Measurements from ENCODE around the gene PCDHGB4.
"Not testable (repeated sequence)": the region's sequence is repeated elsewhere in the genome, so short reads cannot be mapped to it uniquely, and the experiment has no call there.

PCDHGB4 gene

DNA sequence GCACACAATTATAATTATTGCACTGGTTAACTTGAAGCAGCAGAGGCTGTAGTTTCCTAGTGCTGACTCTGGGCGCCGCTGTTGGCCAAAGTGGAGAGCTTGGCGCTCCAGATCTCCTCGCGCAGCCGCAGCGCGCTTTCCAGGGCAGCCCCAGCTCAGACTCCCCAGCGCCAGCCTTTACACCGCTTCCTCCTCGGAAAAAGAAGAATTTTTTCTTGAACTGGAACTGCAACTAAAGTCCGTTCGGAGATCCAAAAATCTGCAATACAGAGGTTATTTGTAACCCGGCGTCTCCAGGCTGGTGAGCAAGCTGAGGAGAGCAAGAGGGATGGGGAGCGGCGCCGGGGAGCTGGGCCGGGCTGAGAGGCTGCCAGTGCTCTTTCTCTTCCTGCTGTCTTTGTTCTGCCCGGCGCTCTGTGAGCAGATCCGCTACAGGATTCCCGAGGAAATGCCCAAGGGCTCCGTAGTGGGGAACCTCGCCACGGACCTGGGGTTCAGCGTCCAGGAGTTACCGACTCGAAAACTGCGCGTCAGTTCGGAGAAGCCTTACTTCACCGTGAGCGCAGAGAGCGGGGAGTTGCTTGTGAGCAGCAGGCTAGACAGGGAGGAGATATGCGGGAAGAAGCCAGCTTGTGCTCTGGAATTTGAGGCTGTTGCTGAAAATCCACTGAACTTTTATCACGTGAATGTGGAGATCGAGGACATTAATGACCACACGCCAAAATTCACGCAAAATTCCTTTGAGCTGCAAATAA lies at the start of gene PCDHGB4:
PCDHGB4 (plus strand) TSS at position 142 of the 755 bp plus-strand sequence; CDS start at position 329, 187 bp downstream.
- not testable (repeated sequence) for TF ChIP-seq GATA2, GATA3 (IDR thresholded peaks at IDR 0.05; ENCODE audit: low read depth, low read length)

DNA sequence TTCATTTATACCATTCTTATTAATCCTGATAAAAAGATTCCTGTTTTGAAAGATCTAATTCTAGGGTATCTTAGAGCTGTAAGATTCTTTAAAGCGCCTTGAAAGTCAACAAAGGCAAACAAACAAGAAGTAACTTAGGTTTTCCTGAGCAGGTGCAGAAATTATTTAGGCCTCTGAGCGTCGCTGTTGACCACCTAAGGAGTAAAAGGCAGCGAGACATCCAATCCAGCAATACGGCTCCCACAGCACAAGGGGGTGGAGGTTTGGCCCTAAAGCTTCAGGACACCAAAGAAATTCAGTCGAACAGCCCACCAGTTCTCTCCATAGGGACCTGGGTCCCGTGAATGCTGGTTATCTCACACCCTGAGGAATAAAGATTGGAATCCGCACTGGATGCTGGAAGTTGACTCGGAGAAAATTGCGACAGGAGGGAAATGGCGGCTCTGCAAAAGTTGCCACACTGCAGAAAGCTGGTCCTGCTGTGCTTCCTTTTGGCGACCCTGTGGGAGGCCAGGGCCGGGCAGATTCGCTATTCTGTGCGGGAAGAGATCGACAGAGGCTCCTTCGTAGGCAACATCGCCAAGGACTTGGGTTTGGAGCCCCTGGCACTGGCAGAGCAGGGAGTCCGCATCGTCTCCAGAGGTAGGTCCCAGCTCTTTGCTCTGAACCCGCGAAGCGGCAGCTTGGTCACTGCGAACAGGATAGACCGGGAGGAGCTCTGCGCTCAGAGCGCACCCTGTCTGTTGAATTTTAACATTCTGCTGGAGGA lies 48.8 kb upstream of the PCDHGB4 start, which contains the start of gene PCDHGA2:
PCDHGA2 (plus strand) TSS at position 223 of the 769 bp plus-strand sequence.
- TF ChIP-seq GATA2 (IDR thresholded peaks at IDR 0.05; ENCODE audit: low read depth, low read length) (no peak), GATA3 (IDR thresholded peaks at IDR 0.05; ENCODE audit: low read depth, low read length) (no peak)

DNA sequence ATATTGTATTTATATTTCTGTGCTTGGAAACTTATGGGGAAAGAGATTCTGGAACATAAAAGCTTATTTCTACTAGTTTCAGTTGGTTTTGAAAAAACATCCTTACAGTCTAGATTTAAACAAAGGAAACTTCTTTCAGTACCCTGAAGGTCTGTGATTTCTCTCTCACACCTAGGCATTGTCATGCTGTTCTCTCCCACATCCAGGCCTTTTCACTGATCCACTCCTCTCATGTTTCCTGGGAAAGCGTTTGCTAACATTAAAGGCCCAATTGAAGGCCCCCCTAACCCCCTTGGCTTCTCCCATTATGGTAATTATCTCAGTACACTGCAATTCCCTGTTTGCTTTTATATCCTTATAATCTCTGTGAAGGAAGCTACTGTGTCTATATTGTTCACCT lies 44.7 kb upstream of the PCDHGB4 start:
- TF ChIP-seq GATA2 (IDR thresholded peaks at IDR 0.05; ENCODE audit: low read depth, low read length) (no peak), GATA3 (IDR thresholded peaks at IDR 0.05; ENCODE audit: low read depth, low read length) (no peak)

DNA sequence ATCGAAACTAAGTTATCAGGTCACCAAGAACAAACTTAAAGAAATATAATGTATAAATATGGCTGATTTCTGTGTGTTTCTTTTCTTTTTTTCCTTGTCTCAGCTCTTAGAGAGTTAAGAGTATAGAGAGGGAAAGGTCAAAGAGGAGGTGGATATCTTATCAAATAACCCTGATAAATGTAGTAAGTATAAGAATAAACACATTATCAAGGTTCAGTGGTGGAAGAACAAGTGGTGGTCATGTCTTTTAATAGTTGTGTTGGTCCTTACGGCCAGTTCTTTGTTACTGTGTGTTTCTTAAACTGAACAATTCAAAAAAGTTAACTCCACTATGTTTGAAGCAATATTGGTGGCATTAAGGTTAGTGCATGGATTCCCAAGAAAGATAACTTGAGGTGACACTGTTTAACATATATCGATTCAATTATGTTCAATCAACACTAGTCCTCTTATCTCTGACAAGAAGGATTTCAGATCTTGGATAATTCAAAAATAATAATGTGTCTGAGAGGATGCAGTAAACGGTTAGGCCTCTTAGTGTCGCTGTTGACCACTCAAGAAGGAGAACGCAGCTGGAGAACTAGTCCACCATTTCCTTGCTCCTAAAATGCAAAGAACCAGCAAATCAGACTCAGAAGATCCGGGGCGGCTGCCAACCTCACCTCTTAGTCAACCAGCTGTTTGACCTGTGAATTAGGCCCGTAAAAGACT lies 44.1 kb upstream of the PCDHGB4 start, which contains the start of gene PCDHGA3:
PCDHGA3 (plus strand) TSS at position 588 of the 711 bp plus-strand sequence. CDS start 205 bp downstream, outside the sequence.
- TF ChIP-seq GATA2 (IDR thresholded peaks at IDR 0.05; ENCODE audit: low read depth, low read length) (no peak), GATA3 (IDR thresholded peaks at IDR 0.05; ENCODE audit: low read depth, low read length) (no peak)

DNA sequence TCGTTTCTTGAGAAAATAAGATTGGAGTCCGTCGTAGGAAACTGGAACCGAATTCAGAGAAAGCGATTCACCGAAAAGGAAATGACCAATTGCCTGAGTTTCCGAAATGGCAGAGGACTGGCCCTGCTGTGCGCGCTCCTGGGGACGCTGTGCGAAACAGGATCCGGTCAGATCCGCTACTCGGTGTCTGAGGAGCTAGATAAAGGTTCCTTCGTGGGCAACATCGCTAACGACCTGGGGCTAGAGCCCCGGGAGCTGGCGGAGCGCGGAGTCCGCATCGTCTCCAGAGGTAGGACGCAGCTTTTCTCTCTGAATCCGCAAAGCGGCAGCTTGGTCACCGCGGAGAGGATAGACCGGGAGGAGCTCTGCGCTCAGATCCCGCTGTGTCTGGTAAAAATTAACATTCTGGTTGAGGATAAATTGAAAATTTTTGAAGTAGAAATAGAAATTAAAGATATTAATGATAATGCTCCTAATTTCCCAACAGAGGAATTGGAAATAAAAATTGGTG lies 43.5 kb upstream of the PCDHGB4 start:
- no peak for TF ChIP-seq GATA3 (IDR thresholded peaks at IDR 0.05; ENCODE audit: low read depth, low read length)
- no peak for TF ChIP-seq GATA2 (IDR thresholded peaks at IDR 0.05; ENCODE audit: low read depth, low read length)

DNA sequence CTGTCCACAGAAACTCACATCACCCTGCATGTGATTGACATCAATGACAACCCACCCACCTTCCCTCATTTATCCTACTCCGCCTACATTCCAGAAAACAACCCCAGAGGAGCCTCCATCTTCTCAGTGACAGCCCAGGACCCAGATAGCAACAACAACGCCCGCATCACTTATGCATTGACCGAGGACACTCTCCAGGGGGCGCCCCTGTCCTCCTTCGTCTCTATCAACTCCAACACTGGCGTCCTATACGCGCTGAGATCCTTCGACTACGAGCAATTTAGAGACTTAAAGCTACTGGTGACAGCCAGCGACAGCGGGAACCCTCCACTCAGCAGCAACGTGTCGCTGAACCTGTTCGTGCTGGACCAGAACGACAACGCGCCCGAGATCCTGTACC lies 42.2 kb upstream of the PCDHGB4 start:
- no peak for TF ChIP-seq GATA2 (IDR thresholded peaks at IDR 0.05; ENCODE audit: low read depth, low read length)
- TF ChIP-seq GATA3 (IDR thresholded peaks at IDR 0.05; ENCODE audit: low read depth, low read length) = no peak

DNA sequence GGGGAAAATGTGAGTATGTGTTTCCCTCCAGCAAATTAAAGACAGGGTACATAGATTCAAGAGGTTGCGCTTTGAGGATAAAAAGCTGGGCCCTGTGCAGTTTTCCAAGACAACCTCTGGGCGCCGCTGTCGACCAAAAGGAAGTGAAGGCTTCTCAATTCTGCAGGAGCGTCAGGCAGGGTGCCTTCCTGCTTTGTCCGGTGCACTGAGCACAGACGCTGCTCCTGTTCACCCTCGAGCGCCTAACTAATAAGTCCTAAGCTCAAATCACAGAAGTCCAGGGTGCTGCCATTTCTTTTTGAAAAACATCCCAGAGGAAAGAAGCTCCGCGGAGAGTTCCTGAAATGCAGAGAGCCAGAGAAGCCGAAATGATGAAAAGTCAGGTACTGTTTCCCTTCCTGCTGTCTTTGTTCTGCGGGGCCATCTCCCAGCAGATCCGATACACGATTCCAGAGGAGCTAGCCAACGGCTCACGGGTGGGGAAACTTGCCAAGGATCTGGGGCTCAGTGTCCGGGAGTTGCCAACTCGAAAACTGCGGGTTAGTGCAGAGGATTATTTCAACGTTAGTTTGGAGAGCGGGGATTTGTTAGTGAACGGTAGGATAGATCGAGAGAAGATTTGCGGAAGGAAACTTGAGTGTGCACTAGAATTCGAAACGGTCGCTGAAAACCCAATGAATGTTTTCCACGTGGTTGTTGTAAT lies 37.4 kb upstream of the PCDHGB4 start, which contains the start of gene PCDHGB1:
PCDHGB1 (plus strand) TSS at position 183 of the 703 bp plus-strand sequence; CDS start at position 345, 162 bp downstream.
- TF ChIP-seq GATA3 (IDR thresholded peaks at IDR 0.05; ENCODE audit: low read depth, low read length) (no peak), GATA2 (IDR thresholded peaks at IDR 0.05; ENCODE audit: low read depth, low read length) (no peak)

DNA sequence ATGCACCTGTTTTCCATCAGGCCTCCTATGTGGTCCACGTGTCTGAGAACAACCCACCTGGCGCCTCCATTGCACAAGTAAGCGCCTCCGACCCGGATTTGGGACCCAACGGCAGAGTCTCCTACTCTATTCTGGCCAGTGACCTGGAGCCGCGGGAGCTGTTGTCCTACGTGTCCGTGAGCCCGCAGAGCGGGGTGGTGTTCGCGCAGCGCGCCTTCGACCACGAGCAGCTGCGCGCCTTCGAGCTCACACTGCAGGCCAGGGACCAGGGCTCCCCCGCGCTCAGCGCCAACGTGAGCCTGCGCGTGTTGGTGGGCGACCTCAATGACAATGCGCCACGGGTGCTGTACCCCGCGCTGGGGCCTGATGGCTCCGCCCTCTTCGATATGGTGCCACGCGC lies 35.9 kb upstream of the PCDHGB4 start:
- TF ChIP-seq GATA3 (IDR thresholded peaks at IDR 0.05; ENCODE audit: low read depth, low read length) (no peak), GATA2 (IDR thresholded peaks at IDR 0.05; ENCODE audit: low read depth, low read length) (no peak)

DNA sequence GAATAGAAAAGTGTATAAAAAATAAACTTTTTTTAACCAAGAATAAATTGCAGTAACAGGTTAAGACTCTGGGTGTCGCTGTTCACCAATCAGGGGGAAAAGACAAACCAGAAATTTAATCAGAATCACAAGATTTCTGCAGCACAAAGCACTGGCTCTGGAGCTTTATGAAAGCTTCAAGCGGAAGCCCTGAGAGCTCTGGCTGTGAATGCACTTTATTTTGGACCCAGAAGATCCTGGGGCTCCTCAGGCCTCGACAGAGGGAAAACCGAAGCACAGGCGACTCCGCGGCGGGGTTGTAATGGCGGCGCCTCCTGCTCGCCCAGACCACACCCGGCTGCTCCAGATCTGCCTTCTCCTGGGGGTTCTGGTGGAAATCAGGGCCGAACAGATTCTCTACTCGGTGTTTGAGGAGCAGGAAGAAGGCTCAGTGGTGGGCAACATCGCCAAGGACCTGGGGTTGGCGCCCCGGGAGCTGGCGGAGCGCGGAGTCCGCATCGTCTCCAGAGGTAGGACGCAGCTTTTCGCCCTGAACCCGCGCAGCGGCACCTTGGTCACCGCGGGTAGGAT lies 32.5 kb upstream of the PCDHGB4 start, which contains the start of gene PCDHGA4:
PCDHGA4 (plus strand) TSS at position 122 of the 570 bp plus-strand sequence; CDS start at position 209, 87 bp downstream.
- TF ChIP-seq GATA2 (IDR thresholded peaks at IDR 0.05; ENCODE audit: low read depth, low read length) = no peak
- TF ChIP-seq GATA3 (IDR thresholded peaks at IDR 0.05; ENCODE audit: low read depth, low read length) = no peak

DNA sequence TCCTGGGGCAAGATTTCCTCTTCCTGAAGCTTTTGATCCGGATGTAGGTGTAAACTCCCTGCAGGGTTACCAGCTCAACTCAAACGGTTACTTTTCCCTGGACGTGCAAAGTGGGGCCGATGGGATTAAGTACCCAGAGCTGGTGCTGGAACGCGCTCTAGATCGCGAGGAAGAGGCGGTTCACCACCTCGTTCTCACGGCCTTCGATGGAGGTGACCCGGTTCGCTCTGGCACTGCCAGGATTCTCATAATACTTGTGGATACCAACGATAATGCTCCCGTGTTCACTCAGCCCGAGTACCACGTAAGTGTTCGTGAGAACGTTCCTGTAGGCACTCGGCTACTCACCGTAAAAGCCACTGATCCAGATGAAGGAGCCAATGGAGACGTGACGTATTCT lies 31.9 kb upstream of the PCDHGB4 start:
- TF ChIP-seq GATA2 (IDR thresholded peaks at IDR 0.05; ENCODE audit: low read depth, low read length) = no peak
- no peak for TF ChIP-seq GATA3 (IDR thresholded peaks at IDR 0.05; ENCODE audit: low read depth, low read length)

DNA sequence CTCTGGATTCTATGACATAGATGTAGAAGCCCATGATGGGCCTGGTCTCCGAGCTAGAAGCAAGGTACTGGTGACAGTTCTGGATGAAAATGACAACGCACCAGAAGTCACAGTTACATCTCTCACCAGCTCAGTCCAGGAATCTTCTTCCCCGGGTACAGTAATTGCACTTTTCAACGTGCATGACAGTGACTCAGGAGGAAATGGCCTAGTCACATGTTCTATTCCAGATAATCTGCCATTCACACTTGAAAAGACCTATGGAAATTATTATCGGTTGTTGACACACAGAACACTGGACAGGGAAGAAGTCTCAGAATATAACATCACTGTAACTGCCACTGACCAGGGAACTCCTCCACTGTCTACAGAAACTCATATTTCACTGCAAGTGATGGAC lies 31.4 kb upstream of the PCDHGB4 start:
- TF ChIP-seq GATA2 (IDR thresholded peaks at IDR 0.05; ENCODE audit: low read depth, low read length) (no peak), GATA3 (IDR thresholded peaks at IDR 0.05; ENCODE audit: low read depth, low read length) (no peak)

DNA sequence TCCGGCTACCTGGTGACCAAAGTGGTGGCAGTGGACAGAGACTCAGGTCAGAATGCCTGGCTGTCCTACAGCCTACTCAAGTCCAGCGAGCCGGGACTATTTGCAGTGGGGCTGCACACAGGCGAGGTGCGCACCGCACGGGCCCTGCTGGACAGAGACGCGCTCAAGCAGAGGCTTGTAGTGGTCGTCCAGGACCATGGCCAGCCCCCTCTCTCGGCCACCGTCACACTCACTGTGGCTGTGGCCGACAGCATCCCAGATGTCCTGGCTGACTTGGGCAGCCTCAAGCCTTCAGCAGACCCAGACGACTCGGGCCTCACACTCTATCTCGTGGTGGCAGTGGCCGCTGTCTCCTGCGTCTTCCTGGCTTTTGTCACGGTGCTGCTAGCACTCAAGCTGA lies 30.5 kb upstream of the PCDHGB4 start:
- TF ChIP-seq GATA2 (IDR thresholded peaks at IDR 0.05; ENCODE audit: low read depth, low read length) (no peak), GATA3 (IDR thresholded peaks at IDR 0.05; ENCODE audit: low read depth, low read length) (no peak)

Data from SH-SY5Y (cell line).